Cardiac muscle cell (in vitro differentiated cells and primary cell): ENCODE data around the gene SZRD1. TPM values are rescaled to one million over a fixed set of nuclear protein-coding genes. Genes with fewer than 3 reads are reported as not detected.

Experiments
- DNase-seq, 2 donors: peaks; one replicate each; pipeline versions ENCODE4 v3.0.0 to v3.0.0-alpha.2; 2010 to 2017; ENCODE audit warnings: low read depth in 1 of 2, low spot score in 1 of 2
- H3K27ac ChIP-seq: fragments of 200-600 bp; sonication (generic); 2 replicates; pipeline ENCODE4 v1.5.1; 2016
- H3K27me3 ChIP-seq: fragments of 200-600 bp; sonication (generic); 2 replicates; pipeline ENCODE4 v1.6.0; 2016; ENCODE audit warnings: control low read depth
- H3K36me3 ChIP-seq: fragments of 200-600 bp; sonication (generic); 2 replicates; pipeline ENCODE4 v1.5.1; 2016; ENCODE audit warnings: control low read depth
- H3K4me1 ChIP-seq: fragments of 200-600 bp; sonication (generic); 2 replicates; pipeline ENCODE4 v1.8.1; 2017; ENCODE audit warnings: low read depth, mild to moderate bottlenecking, mixed run types
- H3K4me3 ChIP-seq: fragments of 200-600 bp; sonication (generic); 2 replicates; pipeline ENCODE4 v1.5.1; 2016; ENCODE audit warnings: mild to moderate bottlenecking
- H3K9me3 ChIP-seq: fragments of 200-600 bp; sonication (generic); 2 replicates; pipeline ENCODE4 v1.5.1; 2017; ENCODE audit warnings: low read depth, mild to moderate bottlenecking, control low read depth
- CTCF ChIP-seq: IDR thresholded peaks from 2 replicates; pipeline ENCODE4 v1.5.1; 2012; ENCODE audit warnings: low read depth, mild to moderate bottlenecking, low read length
- polyA plus RNA-seq: library from polyadenylated mRNA; unstranded; fragments of >200 nt; fragmentation: Nextera tagmentation; extraction: Ambion mirVana; gene quantifications from 2 replicates; pipeline ENCODE4 v1.2.1, GENCODE V29; 2016
- total RNA-seq: library from RNA; depleted of rRNA; stranded (reverse); fragments of >200 nt; gene quantifications from 2 replicates; pipeline ENCODE4 v1.2.3, GENCODE V29; 2016

Gene SZRD1
- total and polyA plus RNA-seq, 2 experiments from 2014 or later: 53.1 to 81.7 TPM

- Histone ChIP-seq H3K27ac (no peak overlapping the region), H3K27me3 (no peaks in the 10 kb centered on the region), H3K4me1 (no peaks in the 10 kb centered on the region), H3K36me3 (peaks cover 32% of the 10 kb centered on the region), H3K4me3 (no peak overlapping the region), H3K9me3 (no peaks in the 10 kb centered on the region)
- TF ChIP-seq CTCF: no peak
- DNase-seq: peak in 1 of 2 donors; percentile 88
These were observed 29.5 kb downstream of the SZRD1 start for GRCh38 chr1:16396591-16396990.

GRCh38 chr1:16397120-16397519 is 30.1 kb downstream of the SZRD1 start:
- no peaks in the 10 kb centered on the region for H3K9me3 ChIP-seq
- no peaks in the 10 kb centered on the region for H3K4me1 ChIP-seq
- no peaks in the 10 kb centered on the region for H3K27me3 ChIP-seq
- DNase-seq: peak in 1 of 2 donors; percentile 28
- peaks cover 32% of the 10 kb centered on the region for H3K36me3 ChIP-seq
- no peak for TF ChIP-seq CTCF
- H3K27ac ChIP-seq: no peak overlapping the region
- no peak overlapping the region for H3K4me3 ChIP-seq

GRCh38 chr1:16398371-16398953 is 31.4 kb downstream of the SZRD1 start:
- H3K27me3 ChIP-seq: no peaks in the 10 kb centered on the region
- DNase-seq: no peak
- no peaks in the 10 kb centered on the region for H3K4me1 ChIP-seq
- no peaks in the 10 kb centered on the region for H3K9me3 ChIP-seq
- no peak overlapping the region for H3K4me3 ChIP-seq
- TF ChIP-seq CTCF: no peak
- H3K27ac ChIP-seq: no peak overlapping the region
- peaks cover 31% of the 10 kb centered on the region for H3K36me3 ChIP-seq

- Histone ChIP-seq H3K9me3 (no peaks in the 10 kb centered on the region), H3K27me3 (no peaks in the 10 kb centered on the region), H3K4me1 (no peaks in the 10 kb centered on the region), H3K36me3 (no peaks in the 10 kb centered on the region), H3K4me3 (no peak overlapping the region), H3K27ac (no peak overlapping the region)
- no peak for TF ChIP-seq CTCF
- peak in 1 of 2 donors; percentile 23 for DNase-seq
These were observed 35.7 kb downstream of the SZRD1 start for GRCh38 chr1:16402742-16403141.

GRCh38 chr1:16405441-16405840 is 38.4 kb downstream of the SZRD1 start:
- no peaks in the 10 kb centered on the region for H3K9me3 ChIP-seq
- no peaks in the 10 kb centered on the region for H3K36me3 ChIP-seq
- no peak overlapping the region for H3K27ac ChIP-seq
- no peaks in the 10 kb centered on the region for H3K4me1 ChIP-seq
- TF ChIP-seq CTCF: no peak
- H3K4me3 ChIP-seq: no peak overlapping the region
- DNase-seq: no peak
- no peaks in the 10 kb centered on the region for H3K27me3 ChIP-seq
